G401.6 (cell line): Measurements from ENCODE around the gene FHAD1.

Experiments
- FAIRE-seq: peaks from 2 replicates; lab custom pipeline; 2012; peaks lifted over from hg19 to GRCh38; lab: Jason Lieb, UNC

FHAD1 gene

GRCh38 chr1:15328351-15329103 is 81.5 kb downstream of the FHAD1 start:
- no peak for FAIRE-seq

- FAIRE-seq = no peak
Observed at GRCh38 chr1:15329104-15329820, 82.2 kb downstream of the FHAD1 start.

GRCh38 chr1:15330028-15330427 is 83.0 kb downstream of the FHAD1 start:
- FAIRE-seq = no peak

GRCh38 chr1:15331180-15331579 is 84.2 kb downstream of the FHAD1 start:
- no peak for FAIRE-seq

GRCh38 chr1:15331734-15332133 is 84.7 kb downstream of the FHAD1 start:
- no peak for FAIRE-seq

- FAIRE-seq = no peak
Observed at GRCh38 chr1:15332525-15332924, 85.5 kb downstream of the FHAD1 start.

GRCh38 chr1:15332952-15333715 is 86.1 kb downstream of the FHAD1 start:
- no peak for FAIRE-seq

- no peak for FAIRE-seq
Observed at GRCh38 chr1:15334995-15335394, 88.0 kb downstream of the FHAD1 start.

GRCh38 chr1:15336866-15337265 is 89.8 kb downstream of the FHAD1 start:
- no peak for FAIRE-seq

- no peak for FAIRE-seq
Observed at GRCh38 chr1:15337656-15338402, 90.8 kb downstream of the FHAD1 start.

- FAIRE-seq = no peak
Observed at GRCh38 chr1:15339570-15339969, 92.5 kb downstream of the FHAD1 start.

- no peak for FAIRE-seq
Observed at GRCh38 chr1:15341228-15341627, 94.2 kb downstream of the FHAD1 start.

- no peak for FAIRE-seq
Observed at GRCh38 chr1:15341634-15342407, 94.8 kb downstream of the FHAD1 start.

GRCh38 chr1:15342408-15342967 is 95.5 kb downstream of the FHAD1 start:
- FAIRE-seq = no peak

GRCh38 chr1:15343099-15343498 is 96.1 kb downstream of the FHAD1 start:
- no peak for FAIRE-seq

GRCh38 chr1:15343729-15344128 is 96.7 kb downstream of the FHAD1 start:
- FAIRE-seq = no peak

GRCh38 chr1:15344380-15344779 is 97.4 kb downstream of the FHAD1 start:
- no peak for FAIRE-seq

- no peak for FAIRE-seq
Observed at GRCh38 chr1:15344800-15345704, 98.0 kb downstream of the FHAD1 start.

- FAIRE-seq = no peak
Observed at GRCh38 chr1:15345705-15346345, 98.8 kb downstream of the FHAD1 start.
